Hematopoietic multipotent progenitor cell (in vitro differentiated cells): ENCODE measurements around the gene AP4S1. TPM values are rescaled to one million over a fixed set of nuclear protein-coding genes. Genes with fewer than 3 reads are reported as not detected.
"Not testable (repeated sequence)": the region's sequence is repeated elsewhere in the genome, so short reads cannot be mapped to it uniquely, and the experiment has no call there.

Experiments
- DNase-seq, 3 donors: peaks; one replicate each; pipeline ENCODE4 v3.0.0-alpha.2; 2011 to 2015; ENCODE audit warnings: low read depth in 2 of 3, low spot score in 2 of 3
- total RNA-seq: library from RNA; depleted of rRNA; stranded (reverse); fragments of >200 nt; gene quantifications from one replicate; pipeline ENCODE4 v1.2.3, GENCODE V29; 2012

Gene AP4S1
- total RNA-seq, 1 donor = 7.3 TPM

DNA sequence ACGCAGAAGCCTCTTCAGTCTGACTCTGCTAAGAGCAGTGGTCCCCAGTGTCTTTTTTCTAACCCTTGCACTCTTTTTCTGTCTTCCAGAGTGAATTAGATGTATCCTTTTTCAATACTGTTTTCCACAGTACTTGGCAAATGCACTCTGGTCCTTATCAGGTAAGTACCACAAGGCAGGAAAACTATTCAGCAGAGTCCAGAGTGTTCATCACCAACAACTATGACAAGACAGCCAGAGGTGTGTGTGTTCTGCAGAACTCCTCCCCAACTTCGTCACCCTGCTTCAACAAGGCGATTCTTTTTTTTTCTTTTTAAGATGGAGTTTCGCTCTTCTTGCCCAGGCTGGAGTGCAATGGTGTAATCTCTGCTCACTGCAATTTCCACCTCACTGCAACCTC, 55.0 kb downstream of the AP4S1 start:
- DNase-seq = no peak

DNA sequence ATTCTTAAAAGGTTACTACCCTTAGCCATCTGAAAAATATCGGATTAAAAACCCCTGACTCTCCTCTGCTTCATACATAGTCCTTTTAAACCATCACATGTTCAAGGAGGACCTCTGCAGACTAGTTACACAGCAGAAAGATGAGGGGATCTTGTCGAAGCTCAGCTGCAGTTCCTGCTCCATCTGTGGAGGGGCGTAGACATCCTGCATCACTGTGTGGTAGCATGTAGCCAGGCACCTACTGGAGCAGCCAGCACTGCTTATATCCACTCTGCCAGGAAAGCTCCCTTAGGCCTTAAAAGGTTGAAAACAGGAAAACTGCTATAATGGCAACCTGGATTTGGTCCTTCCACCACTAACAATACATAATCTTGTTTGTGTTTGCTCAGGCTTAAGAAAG, 58.3 kb downstream of the AP4S1 start:
- DNase-seq = no peak

DNA sequence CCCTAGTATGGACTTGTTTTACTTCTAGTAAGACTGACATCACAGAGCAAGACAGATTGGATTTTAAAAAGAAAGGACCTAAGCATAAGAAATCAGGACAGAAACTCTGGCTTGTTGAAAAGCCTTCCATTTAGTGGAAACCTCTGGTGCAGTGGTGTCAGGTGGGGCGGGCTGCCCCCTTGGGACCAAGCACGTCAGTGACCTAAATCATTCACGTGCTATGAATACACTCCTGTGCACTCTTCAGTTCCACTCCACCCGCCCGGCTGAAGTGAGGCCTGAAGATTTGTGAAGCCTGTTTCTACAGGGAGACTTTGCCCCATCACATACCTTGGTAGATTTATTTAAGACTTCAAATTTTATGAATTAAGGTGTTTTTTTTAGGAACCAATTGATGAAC, 58.9 kb downstream of the AP4S1 start:
- no peak for DNase-seq

DNA sequence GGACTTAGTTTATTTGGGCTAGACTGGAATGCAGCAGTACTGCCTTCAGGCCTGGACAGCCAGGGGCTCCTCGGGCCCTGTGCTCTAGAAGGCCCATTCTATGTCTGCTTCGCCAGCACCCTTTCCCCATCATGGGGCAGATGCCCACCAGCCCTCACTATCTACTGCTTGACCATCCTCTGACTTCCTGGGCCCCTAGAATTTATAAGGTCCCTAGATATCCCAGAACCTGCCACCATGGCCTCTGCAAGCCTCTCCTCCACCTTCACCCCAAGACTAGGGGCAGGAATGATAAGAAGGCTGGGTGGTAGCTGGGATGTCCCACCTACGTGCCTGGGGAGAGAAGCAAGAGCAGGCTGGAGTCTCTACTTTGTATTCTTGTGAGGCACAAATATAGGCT, 59.6 kb downstream of the AP4S1 start:
- no peak for DNase-seq

DNA sequence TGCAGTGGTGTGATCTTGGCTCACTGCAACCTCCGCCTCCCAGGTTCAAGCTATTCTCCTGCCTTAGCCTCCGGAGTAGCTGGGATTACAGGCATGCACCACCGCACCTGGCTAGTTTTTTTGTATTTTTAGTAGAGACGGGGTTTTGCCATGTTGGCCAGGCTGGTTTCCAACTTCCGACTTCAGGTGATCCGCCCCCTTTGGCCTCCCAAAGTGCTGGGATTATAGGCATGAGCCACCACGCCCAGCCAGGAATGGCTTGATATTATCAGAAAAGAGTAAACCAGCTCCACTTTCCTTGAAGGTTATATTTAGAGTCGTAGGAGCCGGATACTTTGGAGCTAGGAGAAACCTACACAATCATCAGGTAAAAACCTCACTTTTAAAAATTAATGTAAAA, 61.0 kb downstream of the AP4S1 start:
- DNase-seq = not testable (repeated sequence)

DNA sequence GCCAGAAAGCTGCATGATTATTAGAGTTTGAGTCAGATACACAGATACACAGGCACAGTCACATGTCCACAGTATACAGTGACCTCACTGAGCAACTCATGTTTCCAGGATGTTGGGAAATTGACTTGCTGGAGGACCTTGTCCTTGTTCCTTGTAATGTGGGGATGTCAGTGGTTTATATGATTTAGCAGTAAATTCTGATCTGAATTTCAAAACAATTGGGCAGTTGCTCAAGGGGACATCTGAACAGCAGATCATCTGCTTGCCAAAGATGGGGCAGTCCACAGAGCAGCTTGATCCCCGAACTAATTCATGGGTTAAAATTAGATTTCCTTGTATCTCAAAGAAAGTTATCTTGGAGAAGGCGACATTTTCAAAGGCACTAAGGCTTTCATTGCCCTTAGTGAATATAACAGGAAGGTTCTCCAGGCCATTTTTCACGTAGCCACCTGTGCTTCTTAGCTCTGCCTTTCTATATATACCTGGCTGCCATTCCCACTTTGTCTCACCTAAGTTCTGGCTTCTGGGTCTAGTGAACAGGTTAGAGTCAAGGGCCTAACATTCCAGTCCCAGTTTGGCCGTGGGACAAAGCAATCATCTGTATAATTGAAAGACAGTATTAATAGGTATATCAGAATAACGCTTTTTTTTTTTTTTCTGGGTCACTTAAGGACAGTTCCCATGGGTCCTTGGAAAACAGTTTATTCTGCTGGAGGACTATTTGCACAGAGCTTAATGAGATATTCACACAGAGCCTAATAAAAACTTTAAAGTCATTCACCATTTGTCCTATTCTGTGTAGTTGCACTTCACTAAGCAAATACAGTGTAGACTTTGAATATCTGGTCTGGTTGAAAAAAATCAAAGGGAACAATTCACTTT, 65.7 kb downstream of the AP4S1 start:
- DNase-seq = no peak

DNA sequence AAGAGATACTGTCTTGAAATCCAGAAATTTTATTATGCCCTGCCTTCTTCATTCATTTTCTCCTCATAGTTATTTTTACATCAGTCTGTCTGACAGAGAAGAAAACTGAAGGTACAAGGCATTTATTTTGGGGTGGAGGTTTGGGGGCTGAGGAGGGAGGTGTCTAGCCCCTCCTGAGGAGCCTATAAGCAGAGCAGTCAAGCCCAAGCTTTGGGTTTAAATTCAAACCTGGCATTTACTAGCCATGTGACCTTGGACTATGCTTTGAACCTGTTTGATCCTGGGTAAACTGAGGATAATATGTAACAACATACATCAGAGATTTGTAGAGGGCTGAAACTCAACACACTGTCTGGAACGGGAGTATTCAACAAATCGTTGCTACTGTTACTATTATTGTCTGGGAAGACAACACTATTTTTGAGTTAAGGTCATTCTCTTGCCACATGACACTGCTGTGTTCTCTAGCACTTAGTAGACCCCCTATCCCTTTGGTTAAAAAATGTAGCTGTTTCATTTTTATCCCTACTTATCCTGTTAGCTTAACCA, 66.8 kb downstream of the AP4S1 start:
- DNase-seq = no peak

DNA sequence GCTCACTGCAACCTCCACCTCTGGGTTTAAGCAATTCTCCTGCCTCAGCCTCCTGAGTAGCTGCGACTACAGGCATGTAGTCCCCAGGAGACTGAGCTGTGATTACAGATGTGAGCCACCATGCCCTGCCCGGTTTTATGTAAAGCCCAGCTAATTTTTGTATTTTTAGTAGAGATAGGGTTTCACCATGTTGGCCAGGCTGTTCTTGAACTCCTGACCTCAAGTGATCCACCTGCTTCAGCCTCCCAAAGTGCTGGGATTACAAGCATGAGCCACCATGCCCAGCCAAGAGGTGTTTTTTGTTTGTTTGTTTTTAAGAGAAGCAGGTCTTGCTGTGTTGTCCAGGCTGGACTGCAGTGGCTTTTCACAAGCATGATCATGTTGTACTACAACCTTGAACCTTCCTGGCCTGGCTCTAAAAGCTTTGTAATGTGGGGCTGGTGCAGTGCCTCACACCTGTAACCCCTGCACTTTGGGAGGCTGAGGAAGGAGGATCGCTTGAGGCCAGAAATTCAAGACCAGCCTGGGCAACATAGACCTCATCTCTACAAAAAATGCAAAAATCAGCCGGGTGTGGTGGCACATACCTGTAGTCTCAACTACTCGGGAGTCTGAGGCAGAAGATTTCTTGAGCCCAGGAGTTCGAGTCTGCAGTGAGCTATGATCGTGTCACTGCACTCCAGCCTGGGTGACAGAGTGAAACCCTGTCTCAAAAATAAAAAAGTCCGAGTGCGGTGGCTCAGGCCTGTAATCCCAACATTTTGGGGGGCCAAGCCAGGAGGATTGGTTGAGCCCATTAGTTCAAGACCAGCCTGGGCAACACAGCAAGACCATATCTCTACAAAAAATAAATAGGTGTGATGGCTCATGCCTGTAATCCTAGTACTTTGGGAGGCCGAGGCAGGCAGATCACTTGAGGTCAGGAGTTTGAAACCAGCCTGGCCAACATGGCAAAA, 68.7 kb downstream of the AP4S1 start:
- not testable (repeated sequence) for DNase-seq

DNA sequence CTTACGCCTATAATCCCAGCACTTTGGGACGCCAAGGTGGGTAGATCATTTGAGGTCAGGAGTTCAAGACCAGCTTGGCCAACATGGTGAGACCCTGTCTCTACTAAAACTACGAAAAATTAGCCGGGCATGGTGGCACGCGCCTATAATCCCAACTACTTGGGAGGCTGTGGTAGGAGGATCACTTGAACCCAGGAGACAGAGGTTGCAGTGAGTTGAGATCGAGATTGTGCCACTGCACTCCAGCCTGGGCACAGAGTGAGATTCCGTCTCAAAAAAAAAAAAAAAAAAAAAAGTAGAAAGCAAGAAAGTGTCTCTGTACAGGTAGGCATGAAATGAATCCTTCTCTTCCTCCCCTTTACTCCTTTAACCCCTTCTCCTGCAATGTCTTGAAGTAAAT, 70.4 kb downstream of the AP4S1 start:
- DNase-seq = not testable (repeated sequence)

DNA sequence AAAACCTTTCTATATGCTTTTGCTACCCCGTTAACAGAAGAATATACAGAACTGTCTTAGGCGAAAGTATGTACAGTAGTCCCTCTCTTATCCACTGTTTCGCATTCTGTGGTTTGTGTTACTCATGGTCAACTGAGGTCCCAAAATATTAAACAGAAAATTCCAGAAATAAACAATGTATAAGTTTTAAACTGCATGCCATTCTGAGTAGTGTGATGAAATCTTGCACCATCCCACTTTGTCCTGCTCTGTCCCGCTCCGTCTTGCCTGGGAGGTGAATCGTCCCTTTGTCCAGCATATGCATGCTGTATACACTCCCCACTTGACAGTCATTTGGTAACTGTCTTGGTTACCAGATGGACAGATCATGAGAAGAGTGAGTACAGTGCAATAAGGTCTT, 70.8 kb downstream of the AP4S1 start:
- no peak for DNase-seq

DNA sequence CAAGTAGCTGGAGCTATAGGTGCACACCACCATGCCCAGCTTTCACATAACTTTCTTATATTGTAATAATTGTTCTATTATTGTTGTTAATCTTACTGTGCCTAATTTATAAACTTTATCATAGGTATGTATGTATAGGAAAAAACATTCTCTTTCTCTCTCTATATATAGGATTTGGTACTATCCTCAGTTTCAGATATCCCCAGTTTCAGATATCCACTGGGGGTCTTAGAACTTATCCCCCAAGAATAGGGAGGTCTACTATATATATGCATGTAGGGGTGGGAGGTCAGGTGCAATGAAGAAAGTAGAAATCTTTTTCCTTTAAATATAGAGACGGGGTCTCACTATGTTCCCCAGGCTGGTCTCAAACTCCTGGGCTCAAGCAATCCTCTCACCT, 71.6 kb downstream of the AP4S1 start:
- DNase-seq = no peak

DNA sequence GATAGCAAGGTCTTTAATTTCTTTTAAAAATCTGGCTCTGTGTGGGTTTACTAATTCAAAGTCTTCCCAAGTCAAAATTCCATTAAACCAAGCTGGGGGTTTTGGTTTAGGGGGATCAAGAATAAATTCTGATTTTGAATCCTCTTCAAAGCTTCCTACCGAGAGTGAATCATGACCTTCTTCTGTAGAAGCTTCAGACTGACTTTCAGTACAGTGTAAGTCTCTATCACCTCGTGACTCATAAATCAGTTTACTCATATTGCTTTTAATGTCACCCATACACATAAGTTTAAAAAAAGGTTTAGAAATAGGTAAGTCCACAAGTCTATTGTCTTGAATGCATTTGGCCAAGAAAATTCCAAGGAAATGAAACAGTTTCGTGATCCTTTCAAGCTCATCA, 81.3 kb downstream of the AP4S1 start:
- DNase-seq = no peak

DNA sequence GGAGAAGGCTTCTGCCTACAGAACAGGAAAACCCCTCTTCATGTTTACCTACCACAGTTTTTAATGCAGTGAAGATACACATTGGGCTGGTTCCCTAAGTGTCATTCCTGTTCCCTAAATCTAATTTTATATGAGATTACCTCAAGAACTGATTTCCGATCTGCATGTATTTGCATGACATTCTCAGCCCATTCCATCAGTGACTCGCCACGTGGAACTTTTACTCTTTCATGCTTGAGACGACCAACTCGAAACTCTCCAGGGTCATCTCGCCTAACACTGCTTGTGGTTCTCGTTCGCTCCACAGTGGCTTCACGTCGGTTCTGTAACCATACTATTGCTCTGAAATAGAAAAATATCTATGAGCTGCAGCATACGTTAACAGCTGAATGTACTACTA, 83.8 kb downstream of the AP4S1 start:
- DNase-seq = no peak

DNA sequence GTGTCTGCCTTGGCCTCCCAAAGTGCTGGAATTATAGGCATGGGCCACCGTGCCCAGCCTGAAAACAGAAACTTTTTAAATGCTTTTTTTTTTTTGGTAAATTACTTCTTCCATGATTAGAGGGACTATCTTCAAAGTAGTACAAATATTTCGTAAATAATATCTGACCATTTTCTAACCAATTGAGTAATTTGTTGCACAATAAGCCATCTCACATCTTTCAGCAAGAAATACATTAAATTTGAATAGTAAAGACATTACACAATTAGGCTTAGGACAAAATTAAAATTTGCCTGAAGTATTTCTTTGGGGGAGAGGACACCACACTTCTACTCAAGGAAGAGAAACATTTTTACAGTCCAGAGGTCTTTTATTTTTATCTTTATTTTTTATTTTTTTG, 85.4 kb downstream of the AP4S1 start:
- DNase-seq = no peak

DNA sequence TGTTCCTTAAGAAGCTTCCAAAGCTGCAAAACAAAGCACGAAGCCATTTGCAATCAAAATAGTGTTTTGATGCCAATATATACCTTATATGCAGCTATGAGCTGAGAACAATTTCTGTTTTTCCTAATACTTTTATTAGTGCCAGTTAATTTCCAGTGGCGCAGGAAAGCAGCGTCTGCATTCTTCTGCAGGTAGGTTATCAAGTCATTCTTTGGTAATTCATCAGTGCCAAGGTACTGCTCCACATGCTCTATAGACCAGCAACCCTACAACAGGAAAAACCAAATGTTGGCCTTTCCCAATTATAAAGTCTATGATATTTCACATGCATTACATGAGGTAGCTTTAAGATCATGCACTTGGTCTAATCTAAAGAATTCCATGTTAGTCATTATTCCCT, 88.3 kb downstream of the AP4S1 start:
- DNase-seq = no peak

DNA sequence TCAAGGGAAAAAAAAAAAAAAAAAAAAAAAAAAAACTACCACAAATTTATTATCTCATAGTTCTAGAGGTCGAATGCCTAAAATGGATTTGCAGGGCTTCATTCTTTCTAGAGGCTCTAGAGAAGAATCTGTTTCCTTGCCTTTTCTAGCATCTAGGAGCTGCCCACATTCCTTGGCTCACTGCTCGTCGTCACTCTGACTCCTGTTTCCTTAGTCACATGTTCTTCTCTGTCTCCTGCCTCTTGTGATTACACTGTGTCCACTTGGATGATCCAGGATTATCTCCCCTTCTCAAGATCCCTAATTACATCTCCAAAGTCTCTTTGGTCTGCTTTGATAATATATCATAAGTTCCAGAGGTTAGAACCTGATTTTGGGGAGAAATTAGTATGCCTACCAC, 93.4 kb downstream of the AP4S1 start:
- no peak for DNase-seq

DNA sequence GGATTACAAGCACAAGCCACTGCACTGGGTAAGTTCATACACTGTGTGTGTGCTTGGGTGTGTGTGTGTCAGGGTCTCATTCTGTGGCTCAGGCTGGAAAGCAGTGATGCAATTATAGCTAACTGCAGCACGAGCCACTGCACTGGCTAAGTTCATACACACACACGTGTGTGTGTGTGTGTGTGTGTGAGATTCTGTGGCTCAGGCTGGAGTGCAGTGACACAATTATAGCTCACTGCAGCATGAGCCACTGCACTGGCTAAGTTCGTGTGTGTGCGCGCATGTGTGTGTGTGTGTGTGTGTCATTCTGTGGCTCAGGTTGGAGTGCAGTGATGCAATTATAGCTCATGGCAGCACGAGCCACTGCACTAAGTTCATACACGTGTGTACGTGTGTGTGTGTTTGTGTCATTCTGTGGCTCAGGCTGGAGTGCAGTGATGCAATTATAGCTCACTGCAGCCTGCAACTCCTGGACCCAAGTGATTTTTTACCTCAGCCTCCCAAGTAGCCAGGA, 96.7 kb downstream of the AP4S1 start:
- DNase-seq = peak in 1 of 3 donors; percentile 1

DNA sequence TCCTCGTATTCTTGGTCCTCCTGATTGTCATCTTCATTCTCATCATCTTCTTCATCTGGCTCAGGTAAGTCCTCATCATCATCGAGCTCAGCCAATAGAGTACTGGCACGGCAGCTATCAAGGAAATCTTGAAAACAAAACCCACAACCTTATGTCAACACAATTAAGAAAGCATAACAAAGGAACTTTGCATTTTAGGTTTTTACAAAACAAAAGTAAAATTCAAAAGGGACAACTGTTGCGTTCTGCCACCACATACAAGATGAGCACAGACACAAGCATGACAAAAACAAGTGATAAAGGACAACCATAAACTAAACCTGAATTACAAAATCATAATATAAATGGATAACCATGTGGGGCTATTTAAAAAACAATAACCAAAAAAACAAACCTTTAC, 97.5 kb downstream of the AP4S1 start:
- no peak for DNase-seq

DNA sequence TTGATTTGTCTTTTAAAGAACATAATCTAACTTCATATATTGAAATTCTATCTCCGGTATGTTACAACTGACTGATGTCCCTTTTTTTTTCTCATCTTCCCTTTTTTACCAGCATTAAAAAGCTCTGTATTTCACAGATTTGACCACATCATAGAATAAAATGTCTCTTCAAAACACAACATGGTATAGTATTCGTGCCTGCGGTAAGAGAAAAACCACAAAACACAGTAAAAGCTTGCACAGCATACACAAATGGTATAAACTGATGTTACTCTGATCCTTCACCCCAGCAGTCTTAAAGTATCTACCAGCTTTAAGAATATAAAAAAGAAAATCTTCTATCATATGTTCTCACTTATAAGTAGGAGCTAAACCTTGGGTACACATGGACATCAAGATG, 98.7 kb downstream of the AP4S1 start:
- DNase-seq = peak in 1 of 3 donors; percentile 45

DNA sequence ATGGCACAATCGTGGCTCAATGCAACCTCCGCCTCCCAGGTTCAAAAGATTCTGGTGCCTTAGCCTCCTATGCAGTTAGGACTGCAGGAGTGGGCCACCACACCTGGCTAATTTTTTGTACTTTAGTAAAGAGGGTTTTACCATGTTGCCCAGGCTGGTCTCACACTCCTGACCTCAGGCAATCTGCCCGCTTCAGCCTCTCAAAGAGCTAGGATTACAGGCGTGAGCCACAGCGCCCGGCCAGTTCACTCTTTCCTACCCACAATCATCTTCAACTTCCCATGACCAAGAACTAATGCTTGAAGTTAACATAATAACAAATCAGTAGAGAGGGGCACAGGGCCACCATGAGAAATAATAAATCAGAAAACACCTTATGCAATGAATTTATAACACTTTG, 99.8 kb downstream of the AP4S1 start:
- no peak for DNase-seq

DNA sequence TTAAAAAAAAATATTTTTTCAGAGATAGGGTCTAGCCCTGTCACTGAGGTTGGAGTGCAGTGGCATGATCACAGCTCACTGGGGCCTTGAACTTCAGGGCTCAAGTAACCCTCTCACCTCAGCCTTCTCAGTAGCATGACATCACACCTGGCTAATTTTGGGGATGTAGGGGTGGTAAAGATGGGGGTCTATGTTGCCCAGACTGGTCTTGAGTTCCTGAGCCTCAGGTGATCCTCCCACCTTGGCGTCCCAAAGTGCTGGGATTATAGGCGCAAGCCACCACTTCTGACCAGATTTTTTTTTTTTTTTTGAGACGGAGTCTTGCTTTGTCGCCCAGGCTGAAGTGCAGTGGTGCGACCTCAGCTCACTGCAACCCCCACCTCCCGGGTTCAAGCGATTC, 101.2 kb downstream of the AP4S1 start:
- no peak for DNase-seq
